GM18951 (cell line): ENCODE data around the gene FBL.

ENCODE experiments used
- POLR2A ChIP-seq: IDR thresholded peaks from 4 replicates; pipeline ENCODE4 v1.6.1; 2011; ENCODE audit warnings: mild to moderate bottlenecking; ENCODE audit not compliant: insufficient read length, insufficient read depth; ENCODE audit errors: extremely low read depth
- in situ Hi-C: fragments of 300-500 bp; cut with MboI; formaldehyde crosslinking; loops from one replicate; pipeline ENCODE4 v1.12.0; 2022; ENCODE audit warnings: low sequenced_read_pairs, mixed read lengths, inconsistent platforms; ENCODE audit not compliant: unreplicated experiment

The FBL gene

GRCh38 chr19:39828015-39828653 lies 18.0 kb downstream of the FBL start:
- TF ChIP-seq POLR2A, result no peak
- in situ Hi-C loops, result no loop called here

GRCh38 chr19:39827216-39827615 lies 19.0 kb downstream of the FBL start:
- TF ChIP-seq POLR2A, result no peak
- in situ Hi-C loops, result no loop called here

DNA sequence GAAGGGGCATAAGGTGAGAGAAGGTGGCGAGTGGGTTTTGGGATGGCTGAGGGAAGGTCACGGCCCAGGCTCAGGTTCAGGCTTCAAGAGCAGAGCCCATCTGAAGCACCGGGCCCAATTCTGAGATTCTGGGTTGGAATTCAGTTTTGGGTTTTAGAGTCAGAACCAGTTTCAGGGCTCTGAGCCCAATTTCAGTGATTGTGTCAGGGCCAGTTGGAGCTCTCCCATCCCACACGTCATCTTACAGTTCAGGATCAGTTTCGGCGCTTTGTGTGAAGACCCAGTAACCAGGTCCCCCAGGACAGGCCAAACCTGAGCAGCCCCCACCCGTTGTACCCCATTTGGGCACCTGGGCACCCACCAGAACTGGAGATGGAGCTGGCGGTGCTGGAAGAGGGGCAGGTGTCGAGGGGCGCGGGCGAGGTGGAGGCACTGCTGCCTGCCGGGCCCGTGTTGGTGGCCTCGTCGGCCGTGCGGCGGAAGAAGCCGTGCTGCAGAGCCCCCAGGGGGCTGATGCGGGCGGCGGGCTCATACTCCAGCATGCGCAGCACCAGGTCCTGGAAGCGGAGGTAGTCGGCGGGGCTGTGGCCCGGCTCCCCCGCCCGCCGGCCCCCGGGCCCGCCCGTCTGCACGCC lies 19.8 kb downstream of the FBL start:
- TF ChIP-seq POLR2A, result no peak
- in situ Hi-C loops, result no loop called here

GRCh38 chr19:39825531-39826076 lies 20.6 kb downstream of the FBL start:
- TF ChIP-seq POLR2A, result no peak
- in situ Hi-C loops, result no loop called here

- no peak for TF ChIP-seq POLR2A
- in situ Hi-C loops, result no loop called here
These were observed 21.1 kb downstream of the FBL start for GRCh38 chr19:39825093-39825463.

DNA sequence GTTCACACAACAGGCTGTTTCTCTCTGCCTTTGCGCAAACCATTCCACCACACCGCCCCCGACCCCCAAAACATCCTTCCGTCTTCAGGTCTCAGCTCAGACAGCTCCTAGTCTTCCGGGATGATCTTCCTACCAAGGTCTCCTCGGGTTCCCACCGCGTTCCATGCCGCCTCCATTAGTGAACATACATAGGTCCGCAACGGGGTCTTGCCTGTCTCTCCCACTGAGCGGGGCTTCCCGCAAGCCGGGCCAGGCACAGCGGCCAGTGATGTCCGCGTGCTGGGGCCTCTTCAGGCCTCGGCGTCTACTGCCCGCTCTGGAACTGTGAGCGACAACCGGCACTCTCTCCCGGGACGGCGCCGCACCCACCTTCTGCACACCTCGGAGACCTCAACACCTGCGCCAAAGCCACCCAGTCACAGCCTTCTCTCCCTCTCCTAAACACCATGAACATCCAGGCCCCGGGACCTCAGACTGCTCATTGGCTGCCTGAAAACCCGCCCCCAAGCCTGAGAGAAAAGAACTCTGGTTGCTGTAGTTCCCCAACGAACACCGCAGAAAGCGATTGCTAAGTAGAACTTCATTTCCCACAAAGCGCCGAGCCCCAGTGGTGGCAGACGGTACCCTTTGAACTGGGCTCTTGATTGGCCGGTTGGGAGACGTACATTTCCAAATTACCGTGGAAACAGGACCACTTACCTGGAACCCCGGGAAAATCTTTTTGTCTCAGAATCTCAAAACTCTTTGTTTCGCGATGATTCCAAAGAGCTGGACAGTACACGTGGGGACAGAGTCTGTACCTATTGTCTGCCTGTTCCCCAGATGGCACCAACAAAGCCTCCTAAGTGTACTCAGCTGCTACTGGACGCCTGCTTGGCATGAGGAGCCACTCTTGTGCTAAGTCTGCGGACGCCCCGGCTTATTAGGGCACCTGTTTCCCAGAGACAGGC lies 21.8 kb downstream of the FBL start:
- peak; percentile 50 for TF ChIP-seq POLR2A
- in situ Hi-C loops, result no loop called here

GRCh38 chr19:39823686-39824085 lies 22.5 kb downstream of the FBL start:
- TF ChIP-seq POLR2A, result no peak
- in situ Hi-C loops, result no loop called here

DNA sequence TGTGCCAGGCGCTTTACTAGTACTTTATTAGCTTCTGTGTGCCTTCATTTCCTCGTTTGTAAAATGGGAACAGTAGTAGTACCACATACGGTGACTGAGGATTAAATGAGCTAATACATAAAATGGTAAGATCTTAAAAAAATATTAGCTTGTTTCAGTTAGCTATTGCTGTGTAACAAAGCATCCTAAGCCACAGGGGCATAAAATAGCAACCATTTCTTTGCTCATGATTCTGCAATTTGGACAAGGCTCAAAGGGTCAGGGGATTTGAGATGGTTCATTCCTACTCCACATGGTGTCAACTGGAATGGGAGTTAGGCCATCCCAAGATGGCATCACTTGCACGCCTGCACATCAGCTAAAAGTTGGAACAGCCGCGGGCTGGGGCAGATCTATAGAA lies 25.5 kb downstream of the FBL start:
- in situ Hi-C loops, result no loop called here
- TF ChIP-seq POLR2A, result no peak

- in situ Hi-C loops, result no loop called here
- no peak for TF ChIP-seq POLR2A
These were observed 26.4 kb downstream of the FBL start for GRCh38 chr19:39819786-39820185.

GRCh38 chr19:39818626-39819097 lies 27.5 kb downstream of the FBL start:
- in situ Hi-C loops, result no loop called here
- no peak for TF ChIP-seq POLR2A

GRCh38 chr19:39817888-39818561 lies 28.2 kb downstream of the FBL start:
- TF ChIP-seq POLR2A, result no peak
- in situ Hi-C loops, result no loop called here

- in situ Hi-C loops, result no loop called here
- TF ChIP-seq POLR2A, result no peak
These were observed 29.7 kb downstream of the FBL start for GRCh38 chr19:39816287-39817048.
